HG03575 (cell line): ENCODE data around the gene PHF21A.

Experiments used
- ATAC-seq: cut with Tn5 transposase; IDR thresholded peaks from one replicate; pipeline ENCODE4 v1.9.1; 2021; ENCODE audit not compliant: unreplicated experiment, insufficient number of reproducible peaks, low FRiP score; ENCODE audit errors: extremely low read depth

The PHF21A gene

GRCh38 chr11:46121301-46121723, at the start of gene PHF21A:
PHF21A (minus strand) TSS chr11:46121454; CDS start chr11:46084219, 37,235 bp downstream.
- ATAC-seq: no peak

- ATAC-seq: no peak
These were observed 49.5 kb upstream of the PHF21A start for GRCh38 chr11:46170797-46171196.

- no peak for ATAC-seq
These were observed 41.4 kb upstream of the PHF21A start for GRCh38 chr11:46162700-46163099.

GRCh38 chr11:46161201-46161600, 39.9 kb upstream of the PHF21A start:
- no peak for ATAC-seq

- no peak for ATAC-seq
These were observed 38.8 kb upstream of the PHF21A start for GRCh38 chr11:46160100-46160499.

GRCh38 chr11:46159680-46160079, 38.4 kb upstream of the PHF21A start:
- ATAC-seq: no peak

GRCh38 chr11:46149826-46150225, 28.6 kb upstream of the PHF21A start:
- ATAC-seq: no peak

- ATAC-seq: no peak
These were observed 28.1 kb upstream of the PHF21A start for GRCh38 chr11:46149342-46149741.

GRCh38 chr11:46144741-46145140, 23.5 kb upstream of the PHF21A start:
- ATAC-seq: no peak

- no peak for ATAC-seq
These were observed 22.0 kb upstream of the PHF21A start for GRCh38 chr11:46143049-46143806.

- ATAC-seq: no peak
These were observed 21.3 kb upstream of the PHF21A start for GRCh38 chr11:46142561-46142960.

GRCh38 chr11:46141597-46141996, 20.3 kb upstream of the PHF21A start:
- ATAC-seq: no peak

- no peak for ATAC-seq
These were observed 13.3 kb upstream of the PHF21A start for GRCh38 chr11:46134540-46134939.

GRCh38 chr11:46134061-46134460, 12.8 kb upstream of the PHF21A start:
- no peak for ATAC-seq

- ATAC-seq: no peak
These were observed 11.9 kb upstream of the PHF21A start for GRCh38 chr11:46133119-46133518.

GRCh38 chr11:46130286-46130940, 9.2 kb upstream of the PHF21A start:
- ATAC-seq: no peak

GRCh38 chr11:46129133-46129532, 7.9 kb upstream of the PHF21A start:
- no peak for ATAC-seq

- no peak for ATAC-seq
These were observed 5.9 kb upstream of the PHF21A start for GRCh38 chr11:46127150-46127638.

GRCh38 chr11:46125284-46125683, 4.0 kb upstream of the PHF21A start:
- no peak for ATAC-seq

- no peak for ATAC-seq
These were observed 1.9 kb upstream of the PHF21A start for GRCh38 chr11:46122945-46123715.
